ENCODE results near the gene EEFSEC.

DNA sequence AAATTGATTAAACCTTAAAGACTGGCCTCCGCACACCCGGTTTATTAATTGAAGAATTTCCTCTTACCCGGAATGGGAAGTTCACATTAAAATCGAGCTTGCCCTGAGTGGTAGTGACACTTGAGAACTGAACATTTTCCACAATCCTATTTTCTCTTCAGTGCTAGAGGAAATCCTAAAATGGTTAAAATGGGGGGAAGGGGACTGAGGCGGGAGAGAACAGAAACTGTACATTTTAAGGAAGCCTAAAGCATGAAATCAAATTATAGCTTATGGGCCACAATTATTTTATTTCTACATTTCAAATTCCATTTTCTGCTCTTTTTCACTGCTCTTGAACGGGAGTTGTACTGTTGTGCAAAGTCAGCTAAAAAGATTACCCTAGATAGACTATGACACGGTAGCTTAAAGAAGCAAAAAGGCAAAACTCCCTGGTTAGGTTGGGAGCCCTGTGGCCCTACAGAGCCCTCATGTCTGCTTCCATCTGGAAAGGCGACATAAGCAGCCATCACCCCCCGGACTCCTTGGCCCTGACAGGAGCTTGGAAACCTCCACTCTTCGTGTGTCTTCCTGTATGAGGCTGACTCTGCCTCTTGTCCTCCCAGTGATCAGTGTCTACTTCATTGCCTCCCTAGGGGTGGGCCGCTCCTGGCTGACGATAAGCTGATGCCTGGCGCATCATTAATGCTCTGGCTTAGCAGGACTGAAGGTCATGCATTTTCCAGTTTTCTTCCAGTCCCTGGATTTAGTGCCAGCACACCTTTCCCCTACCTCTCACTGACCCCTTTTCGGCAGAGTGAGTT is 79.3 kb downstream of the EEFSEC start:
- no peak for TF ChIP-seq NANOG (IDR thresholded peaks at IDR 0.05; ENCODE audit: insufficient read depth, low read depth, low read length, poor library complexity, severe bottlenecking)
- no peak for TF ChIP-seq TAF1 (IDR thresholded peaks at IDR 0.05; ENCODE audit: low read depth, low read length)
- TF ChIP-seq YY1 (IDR thresholded peaks at IDR 0.05; ENCODE audit: low read depth, low read length), result no peak
- no peak for TF ChIP-seq CEBPB (IDR thresholded peaks at IDR 0.05; ENCODE audit: low read depth, low read length)
- no peak for TF ChIP-seq EP300 (IDR thresholded peaks at IDR 0.05; ENCODE audit: borderline replicate concordance in 1 of 2, low read depth in 2 of 2, low read length in 2 of 2)
- TF ChIP-seq KDM1A (IDR thresholded peaks at IDR 0.05; ENCODE audit: borderline replicate concordance, low read length), result no peak
- TF ChIP-seq, protein P1, sequence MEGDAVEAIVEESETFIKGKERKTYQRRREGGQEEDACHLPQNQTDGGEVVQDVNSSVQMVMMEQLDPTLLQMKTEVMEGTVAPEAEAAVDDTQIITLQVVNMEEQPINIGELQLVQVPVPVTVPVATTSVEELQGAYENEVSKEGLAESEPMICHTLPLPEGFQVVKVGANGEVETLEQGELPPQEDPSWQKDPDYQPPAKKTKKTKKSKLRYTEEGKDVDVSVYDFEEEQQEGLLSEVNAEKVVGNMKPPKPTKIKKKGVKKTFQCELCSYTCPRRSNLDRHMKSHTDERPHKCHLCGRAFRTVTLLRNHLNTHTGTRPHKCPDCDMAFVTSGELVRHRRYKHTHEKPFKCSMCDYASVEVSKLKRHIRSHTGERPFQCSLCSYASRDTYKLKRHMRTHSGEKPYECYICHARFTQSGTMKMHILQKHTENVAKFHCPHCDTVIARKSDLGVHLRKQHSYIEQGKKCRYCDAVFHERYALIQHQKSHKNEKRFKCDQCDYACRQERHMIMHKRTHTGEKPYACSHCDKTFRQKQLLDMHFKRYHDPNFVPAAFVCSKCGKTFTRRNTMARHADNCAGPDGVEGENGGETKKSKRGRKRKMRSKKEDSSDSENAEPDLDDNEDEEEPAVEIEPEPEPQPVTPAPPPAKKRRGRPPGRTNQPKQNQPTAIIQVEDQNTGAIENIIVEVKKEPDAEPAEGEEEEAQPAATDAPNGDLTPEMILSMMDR (IDR thresholded peaks at IDR 0.05; ENCODE audit: control extremely low read depth in 1 of 3, insufficient read depth in 1 of 3, low read depth in 1 of 3, low read length in 3 of 3), result no peak
- TF ChIP-seq BCL11A (IDR thresholded peaks at IDR 0.05; ENCODE audit: low read depth in 2 of 2, low read length in 2 of 2), result no peak
- no peak for TF ChIP-seq JUND (IDR thresholded peaks at IDR 0.05; ENCODE audit: low read length)
- TF ChIP-seq POLR2A (IDR thresholded peaks at IDR 0.05; ENCODE audit: control extremely low read depth in 1 of 2, low read depth in 2 of 2, low read length in 2 of 2), result no peak
- no peak for TF ChIP-seq HDAC2 (IDR thresholded peaks at IDR 0.05; ENCODE audit: borderline replicate concordance in 1 of 2, low read depth in 2 of 2, low read length in 2 of 2)
- no peak for TF ChIP-seq POLR2AphosphoS5 (IDR thresholded peaks at IDR 0.05; ENCODE audit: low read depth, low read length)
